HepG2 (cell line): ENCODE data around the gene ZBTB8OS. TPM values are rescaled to one million over a fixed set of nuclear protein-coding genes. Genes with fewer than 3 reads are reported as not detected.
A peak's percentile ranks its signal among the peaks of the same experiment; 100 is the strongest.

Source experiments
- ADNP ChIP-seq: sonication (generic); formaldehyde crosslinking; IDR thresholded peaks from 2 replicates; pipeline ENCODE4 v1.4.0; 2020; ENCODE audit warnings: missing genetic modification reagents
- ARID5B ChIP-seq: IDR thresholded peaks from 2 replicates; pipeline ENCODE4 v1.4.0; 2020; ENCODE audit warnings: mild to moderate bottlenecking, missing genetic modification reagents
- BATF2 ChIP-seq: sonication (generic); formaldehyde crosslinking; IDR thresholded peaks from 2 replicates; pipeline ENCODE4 v1.8.0; 2022; ENCODE audit warnings: mild to moderate bottlenecking, missing genetic modification reagents, moderate library complexity
- ELF4 ChIP-seq: sonication (generic); formaldehyde crosslinking; IDR thresholded peaks from 2 replicates; pipeline ENCODE4 v1.5.0; 2020; ENCODE audit warnings: missing genetic modification reagents, mild to moderate bottlenecking, moderate library complexity, borderline replicate concordance
- GATA4 ChIP-seq: sonication (generic); IDR thresholded peaks from 2 replicates; pipeline ENCODE4 v1.6.1; 2016; ENCODE audit warnings: antibody characterized with exemption, low read depth, borderline replicate concordance
- KLF13 ChIP-seq: sonication (generic); formaldehyde crosslinking; IDR thresholded peaks from 2 replicates; pipeline ENCODE4 v1.4.0; 2020; ENCODE audit warnings: mild to moderate bottlenecking, missing genetic modification reagents
- MAF1 ChIP-seq: sonication (generic); formaldehyde crosslinking; IDR thresholded peaks from 2 replicates; pipeline ENCODE4 v1.5.0; 2020; ENCODE audit warnings: missing genetic modification reagents, borderline replicate concordance
- NRL ChIP-seq: sonication (generic); formaldehyde crosslinking; IDR thresholded peaks from 2 replicates; pipeline ENCODE4 v1.5.0; 2020; ENCODE audit warnings: missing genetic modification reagents, mild to moderate bottlenecking, moderate library complexity, borderline replicate concordance
- PHF5A ChIP-seq: IDR thresholded peaks from one replicate; pipeline ENCODE4 v1.6.1; 2018; ENCODE audit warnings: low read depth, missing genetic modification reagents; ENCODE audit not compliant: unreplicated experiment
- SNAI1 ChIP-seq: sonication (generic); formaldehyde crosslinking; IDR thresholded peaks from 2 replicates; pipeline ENCODE4 v1.5.0; 2020; ENCODE audit warnings: mild to moderate bottlenecking, missing genetic modification reagents, borderline replicate concordance
- SOX13 ChIP-seq, 3 experiments: fragments of 450-650 bp in 1 of 3; sonication (generic) in 1 of 3; formaldehyde crosslinking in 1 of 3; IDR thresholded peaks in 2 of 3; conservative IDR thresholded peaks in 1 of 3; 2 replicates each; pipeline versions ENCODE4 v1.5.0 to v1.6.1; 2016 to 2020; ENCODE audit warnings: antibody characterized with exemption in 1 of 3, mild to moderate bottlenecking in 1 of 3, missing compliant biosample characterization in 1 of 3, missing genetic modification reagents in 1 of 3, moderate library complexity in 1 of 3
- TRAFD1 ChIP-seq: sonication (generic); formaldehyde crosslinking; IDR thresholded peaks from 2 replicates; pipeline ENCODE4 v1.5.1; 2020; ENCODE audit warnings: missing genetic modification reagents, mild to moderate bottlenecking, borderline replicate concordance
- TSC22D2 ChIP-seq: sonication (generic); formaldehyde crosslinking; IDR thresholded peaks from 2 replicates; pipeline ENCODE4 v1.5.1; 2020; ENCODE audit warnings: missing genetic modification reagents, mild to moderate bottlenecking, borderline replicate concordance
- ZFP91 ChIP-seq: sonication (generic); formaldehyde crosslinking; IDR thresholded peaks from 2 replicates; pipeline ENCODE4 v1.9.0; 2022; ENCODE audit warnings: missing genetic modification reagents, mild to moderate bottlenecking, borderline replicate concordance
- ZHX1 ChIP-seq: sonication (generic); formaldehyde crosslinking; IDR thresholded peaks from 2 replicates; pipeline ENCODE4 v1.8.1; 2022; ENCODE audit warnings: low read depth, mild to moderate bottlenecking, missing genetic modification reagents
- ZSCAN21 ChIP-seq: sonication (generic); formaldehyde crosslinking; IDR thresholded peaks from 2 replicates; pipeline ENCODE4 v1.8.0; 2022; ENCODE audit warnings: mild to moderate bottlenecking, missing genetic modification reagents, moderate library complexity, borderline replicate concordance
- polyA plus RNA-seq, 8 experiments: library from polyadenylated mRNA; depleted of rRNA in 3 of 8; stranded (reverse) in 7 of 8; unstranded in 1 of 8; fragments of >200 nt; fragmentation: Illumina TruSeq in 4 of 8; extraction: Trizol in 4 of 8; gene quantifications; 2 replicates each; pipeline versions ENCODE4 v1.2.1 to v1.2.3, GENCODE V29; 2011 to 2016; ENCODE audit warnings: low read depth in 4 of 8, missing spikeins in 1 of 8, mixed read lengths in 1 of 8; ENCODE audit not compliant: insufficient read depth in 1 of 8
- total RNA-seq, 5 experiments: library from RNA; depleted of rRNA; stranded (reverse); fragments of >200 nt; fragmentation: Illumina TruSeq; extraction: Trizol; gene quantifications; 2 replicates each; pipeline ENCODE4 v1.2.3, GENCODE V29; 2016; ENCODE audit warnings: low read depth in 1 of 5

ZBTB8OS gene
- total and polyA plus RNA-seq, 2 of the 13 experiments (the other 11 are each of a cell fraction or from before 2014, with no cell fraction given), result 57.7 to 84.8 TPM

GRCh38 chr1:32650752-32651460 is 556 bp upstream of the ZBTB8OS start, which contains the start of gene RBBP4 (continued):
- TF ChIP-seq NRL (CRISPR knock-in tag) (peak; percentile 95; the same call in 1 of the 2 replicates), ARID5B (CRISPR knock-in tag) (peak; percentile 41; the same call in 1 of the 2 replicates), ZHX1 (CRISPR knock-in tag) (peak; percentile 91), KLF13 (CRISPR knock-in tag) (no peak), PHF5A (CRISPR knock-in tag) (peak; percentile 63), ELF4 (CRISPR knock-in tag) (peak; percentile 51; the same call in 1 of the 2 replicates), GATA4 (no peak), ZFP91 (CRISPR knock-in tag) (peak; percentile 99; the same call in 1 of the 2 replicates), TSC22D2 (CRISPR knock-in tag) (no peak; the same call in 1 of the 2 replicates), SOX13 (IDR thresholded peaks at IDR 0.05) (no peak), SOX13 (CRISPR knock-in tag; conservative IDR thresholded peaks at IDR 0.05 in 1 of 2, IDR thresholded peaks at IDR 0.05 in 1 of 2) (peak in 1 of 2 experiments; percentile 73; a peak in 2 of 4 replicates), BATF2 (CRISPR knock-in tag) (peak; percentile 75; the same call in 1 of the 2 replicates), TRAFD1 (CRISPR knock-in tag) (no peak), ZSCAN21 (CRISPR knock-in tag) (peak; percentile 97), MAF1 (CRISPR knock-in tag) (no peak), SNAI1 (CRISPR knock-in tag) (peak; percentile 93), ADNP (no peak)
